ENCODE data around the gene LRP1B. TPM values are rescaled to one million over a fixed set of nuclear protein-coding genes. Genes with fewer than 3 reads are reported as not detected.

LRP1B gene
- total RNA-seq, 3 donors from 2014 or later: 2.3 to 29.8 (median 21.8) TPM

GRCh38 chr2:141534666-141535362, 596.0 kb downstream of the LRP1B start:
- H3K36me3 ChIP-seq: no peaks in the 10 kb centered on the region
- H3K27ac ChIP-seq: no peak overlapping the region
- no peaks in the 10 kb centered on the region for H3K9me3 ChIP-seq
- H3K4me3 ChIP-seq: no peak overlapping the region
- H3K27me3 ChIP-seq: no peaks in the 10 kb centered on the region
- DNase-seq (ENCODE audit: low spot score in 2 of 2): no peak
- TF ChIP-seq POLR2AphosphoS5 (IDR thresholded peaks at IDR 0.05): no peak
- no peak for TF ChIP-seq POLR2A (IDR thresholded peaks at IDR 0.05)
- TF ChIP-seq CTCF (IDR thresholded peaks at IDR 0.05): no peak
- intact Hi-C loops (cut with DNase I; ENCODE audit: low total_unique reads): no loop called here
- no peaks in the 10 kb centered on the region for H3K4me1 ChIP-seq

GRCh38 chr2:141529659-141530058, 601.2 kb downstream of the LRP1B start:
- intact Hi-C loops (cut with DNase I; ENCODE audit: low total_unique reads): no loop called here
- no peak for DNase-seq (ENCODE audit: low spot score in 2 of 2)
- H3K4me3 ChIP-seq: no peak overlapping the region
- no peaks in the 10 kb centered on the region for H3K36me3 ChIP-seq
- TF ChIP-seq POLR2AphosphoS5 (IDR thresholded peaks at IDR 0.05) (no peak), POLR2A (IDR thresholded peaks at IDR 0.05) (no peak), CTCF (IDR thresholded peaks at IDR 0.05) (no peak)
- no peaks in the 10 kb centered on the region for H3K4me1 ChIP-seq
- H3K27ac ChIP-seq: no peak overlapping the region
- no peaks in the 10 kb centered on the region for H3K27me3 ChIP-seq
- no peaks in the 10 kb centered on the region for H3K9me3 ChIP-seq

GRCh38 chr2:141528990-141529389, 601.8 kb downstream of the LRP1B start:
- no peaks in the 10 kb centered on the region for H3K27me3 ChIP-seq
- DNase-seq (ENCODE audit: low spot score in 2 of 2): no peak
- TF ChIP-seq POLR2A (IDR thresholded peaks at IDR 0.05) (no peak), POLR2AphosphoS5 (IDR thresholded peaks at IDR 0.05) (no peak), CTCF (IDR thresholded peaks at IDR 0.05) (no peak)
- H3K4me3 ChIP-seq: no peak overlapping the region
- no peak overlapping the region for H3K27ac ChIP-seq
- H3K36me3 ChIP-seq: no peaks in the 10 kb centered on the region
- intact Hi-C loops (cut with DNase I; ENCODE audit: low total_unique reads): no loop called here
- H3K9me3 ChIP-seq: no peaks in the 10 kb centered on the region
- H3K4me1 ChIP-seq: no peaks in the 10 kb centered on the region

- TF ChIP-seq POLR2A (IDR thresholded peaks at IDR 0.05) (no peak), POLR2AphosphoS5 (IDR thresholded peaks at IDR 0.05) (no peak), CTCF (IDR thresholded peaks at IDR 0.05) (no peak)
- Histone ChIP-seq H3K4me1 (no peaks in the 10 kb centered on the region), H3K27me3 (no peaks in the 10 kb centered on the region), H3K4me3 (no peak overlapping the region), H3K27ac (no peak overlapping the region), H3K9me3 (no peaks in the 10 kb centered on the region), H3K36me3 (no peaks in the 10 kb centered on the region)
- intact Hi-C loops (cut with DNase I; ENCODE audit: low total_unique reads): no loop called here
- no peak for DNase-seq (ENCODE audit: low spot score in 2 of 2)
These were observed 604.1 kb downstream of the LRP1B start for GRCh38 chr2:141526760-141527159.

GRCh38 chr2:141524777-141525176, 606.0 kb downstream of the LRP1B start:
- no peak for TF ChIP-seq POLR2AphosphoS5 (IDR thresholded peaks at IDR 0.05)
- no peak for TF ChIP-seq POLR2A (IDR thresholded peaks at IDR 0.05)
- TF ChIP-seq CTCF (IDR thresholded peaks at IDR 0.05): no peak
- intact Hi-C loops (cut with DNase I; ENCODE audit: low total_unique reads): no loop called here
- Histone ChIP-seq H3K36me3 (no peaks in the 10 kb centered on the region), H3K4me1 (no peaks in the 10 kb centered on the region), H3K27ac (no peak overlapping the region), H3K9me3 (no peaks in the 10 kb centered on the region), H3K4me3 (no peak overlapping the region), H3K27me3 (no peaks in the 10 kb centered on the region)
- DNase-seq (ENCODE audit: low spot score in 2 of 2): no peak

All from breast epithelium (tissue), 4 donors.